ENCODE data around the gene GPR33. TPM values are rescaled to one million over a fixed set of nuclear protein-coding genes. Genes with fewer than 3 reads are reported as not detected.

The GPR33 gene
- total RNA-seq, 3 donors from 2014 or later, result not detected

DNA sequence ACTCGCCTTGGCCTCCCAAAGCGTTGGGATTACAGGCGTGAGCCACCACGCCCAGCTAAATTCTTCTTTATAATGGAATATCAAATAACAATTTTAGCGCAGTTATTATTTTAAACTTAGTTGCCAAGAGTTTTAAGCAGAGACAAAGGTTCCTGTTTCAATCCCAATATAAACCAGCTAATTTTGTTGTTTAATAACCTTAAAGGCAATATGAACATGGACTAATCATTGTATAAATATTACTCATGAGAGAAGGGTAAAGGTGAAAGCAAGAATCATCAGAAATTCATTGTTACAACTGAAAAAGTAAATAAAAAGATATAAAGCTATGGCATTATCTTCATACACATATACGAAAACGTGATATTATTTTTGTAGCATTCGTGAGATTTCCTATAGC, 38.7 kb downstream of the GPR33 start:
- Histone ChIP-seq H3K36me3 (no peaks in the 10 kb centered on the region), H3K4me3 (no peak overlapping the region), H3K4me1 (no peaks in the 10 kb centered on the region), H3K9me3 (no peaks in the 10 kb centered on the region), H3K27ac (no peak overlapping the region), H3K27me3 (no peaks in the 10 kb centered on the region)
- no peak for DNase-seq (ENCODE audit: low spot score in 2 of 2)
- intact Hi-C loops (cut with DNase I; ENCODE audit: low total_unique reads), result no loop called here
- TF ChIP-seq POLR2A (IDR thresholded peaks at IDR 0.05), result no peak
- TF ChIP-seq, protein P1, sequence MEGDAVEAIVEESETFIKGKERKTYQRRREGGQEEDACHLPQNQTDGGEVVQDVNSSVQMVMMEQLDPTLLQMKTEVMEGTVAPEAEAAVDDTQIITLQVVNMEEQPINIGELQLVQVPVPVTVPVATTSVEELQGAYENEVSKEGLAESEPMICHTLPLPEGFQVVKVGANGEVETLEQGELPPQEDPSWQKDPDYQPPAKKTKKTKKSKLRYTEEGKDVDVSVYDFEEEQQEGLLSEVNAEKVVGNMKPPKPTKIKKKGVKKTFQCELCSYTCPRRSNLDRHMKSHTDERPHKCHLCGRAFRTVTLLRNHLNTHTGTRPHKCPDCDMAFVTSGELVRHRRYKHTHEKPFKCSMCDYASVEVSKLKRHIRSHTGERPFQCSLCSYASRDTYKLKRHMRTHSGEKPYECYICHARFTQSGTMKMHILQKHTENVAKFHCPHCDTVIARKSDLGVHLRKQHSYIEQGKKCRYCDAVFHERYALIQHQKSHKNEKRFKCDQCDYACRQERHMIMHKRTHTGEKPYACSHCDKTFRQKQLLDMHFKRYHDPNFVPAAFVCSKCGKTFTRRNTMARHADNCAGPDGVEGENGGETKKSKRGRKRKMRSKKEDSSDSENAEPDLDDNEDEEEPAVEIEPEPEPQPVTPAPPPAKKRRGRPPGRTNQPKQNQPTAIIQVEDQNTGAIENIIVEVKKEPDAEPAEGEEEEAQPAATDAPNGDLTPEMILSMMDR (IDR thresholded peaks at IDR 0.05), result no peak
- no peak for TF ChIP-seq POLR2AphosphoS5 (IDR thresholded peaks at IDR 0.05)

DNA sequence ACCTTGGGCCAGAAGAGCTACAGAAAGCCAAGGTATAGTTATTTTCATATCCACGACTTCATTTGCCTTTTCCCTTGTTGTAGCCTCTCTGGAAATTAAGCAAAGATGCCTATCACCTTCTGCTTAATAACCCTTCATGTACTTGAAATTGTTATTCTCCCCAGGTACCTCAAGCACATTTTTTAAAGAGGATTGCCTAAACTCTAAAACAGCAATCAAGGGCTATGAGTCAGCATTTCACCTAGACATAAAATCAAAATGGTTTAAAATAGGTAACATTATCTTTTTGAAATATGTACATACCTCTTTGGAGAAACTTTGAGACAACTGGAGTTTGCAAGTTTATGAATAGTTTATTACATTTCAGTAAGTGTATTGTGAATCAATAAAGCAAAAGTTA, 42.1 kb downstream of the GPR33 start:
- H3K4me1 ChIP-seq, result no peaks in the 10 kb centered on the region
- intact Hi-C loops (cut with DNase I; ENCODE audit: low total_unique reads), result no loop called here
- no peak overlapping the region for H3K27ac ChIP-seq
- TF ChIP-seq POLR2AphosphoS5 (IDR thresholded peaks at IDR 0.05), result no peak
- TF ChIP-seq, protein P1 (IDR thresholded peaks at IDR 0.05), result no peak
- no peak for TF ChIP-seq POLR2A (IDR thresholded peaks at IDR 0.05)
- no peaks in the 10 kb centered on the region for H3K9me3 ChIP-seq
- no peaks in the 10 kb centered on the region for H3K27me3 ChIP-seq
- no peak overlapping the region for H3K4me3 ChIP-seq
- no peak for DNase-seq (ENCODE audit: low spot score in 2 of 2)
- H3K36me3 ChIP-seq, result no peaks in the 10 kb centered on the region

DNA sequence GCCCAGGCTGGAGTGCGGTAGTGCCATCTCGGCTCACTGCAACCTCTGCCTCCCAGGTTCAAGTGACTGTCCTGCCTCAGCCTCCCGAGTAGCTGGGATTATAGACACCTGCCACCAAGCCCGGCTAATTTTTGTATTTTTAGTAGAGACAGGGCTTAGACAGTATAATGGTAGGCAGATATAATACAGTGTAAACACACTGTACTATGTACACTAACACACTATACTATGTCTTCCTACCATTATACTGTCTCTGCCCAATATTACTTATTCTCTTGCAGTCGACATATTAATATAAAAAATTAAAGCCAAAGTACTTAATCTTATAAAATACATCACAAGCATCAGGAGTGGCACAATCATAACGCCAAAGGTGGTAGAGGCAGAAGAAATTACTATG, 45.6 kb downstream of the GPR33 start:
- TF ChIP-seq POLR2A (IDR thresholded peaks at IDR 0.05), result no peak
- no peak for TF ChIP-seq POLR2AphosphoS5 (IDR thresholded peaks at IDR 0.05)
- TF ChIP-seq, protein P1 (IDR thresholded peaks at IDR 0.05), result no peak
- Histone ChIP-seq H3K27me3 (no peaks in the 10 kb centered on the region), H3K9me3 (no peaks in the 10 kb centered on the region), H3K27ac (no peak overlapping the region), H3K36me3 (no peaks in the 10 kb centered on the region), H3K4me1 (no peaks in the 10 kb centered on the region), H3K4me3 (no peak overlapping the region)
- intact Hi-C loops (cut with DNase I; ENCODE audit: low total_unique reads), result no loop called here
- DNase-seq (ENCODE audit: low spot score in 2 of 2), result no peak

DNA sequence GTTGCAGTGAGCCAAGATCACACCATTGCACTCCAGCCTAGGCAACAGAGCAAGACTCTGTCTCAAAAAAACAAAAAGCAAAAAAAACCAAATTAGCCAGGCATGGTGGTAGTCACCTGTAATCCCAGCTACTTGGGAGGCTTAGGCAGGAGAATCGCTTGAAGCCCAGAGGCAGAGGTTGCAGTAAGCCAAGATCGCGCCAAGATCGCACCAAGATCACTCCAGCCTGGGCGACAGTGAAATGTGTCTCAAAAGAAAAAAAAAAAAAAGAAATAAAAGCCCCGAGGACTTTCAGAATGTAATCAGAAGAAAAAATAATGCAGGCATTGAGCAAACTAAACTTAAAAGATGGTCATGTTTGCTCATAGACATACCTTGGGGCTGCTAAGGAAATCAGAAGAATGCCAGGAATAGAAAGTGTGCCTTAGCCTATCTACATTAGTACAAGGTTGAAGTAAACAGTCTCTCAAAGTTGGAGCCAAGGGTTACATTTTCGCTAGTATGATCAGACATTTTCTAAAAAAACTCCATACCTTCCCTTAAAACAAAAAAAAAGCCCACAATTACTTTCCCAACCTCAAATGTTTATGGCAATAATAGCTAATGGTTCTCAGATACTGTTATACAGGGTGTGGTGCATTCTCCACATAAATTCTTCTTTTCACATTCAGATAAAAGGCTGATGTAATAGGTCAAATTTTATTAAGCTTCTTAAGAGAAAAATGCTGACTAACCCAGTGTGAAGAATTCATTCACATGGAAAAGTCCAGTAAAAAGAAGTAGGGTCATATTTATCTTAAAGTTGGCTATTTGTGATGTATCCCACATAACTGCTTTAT, 46.3 kb downstream of the GPR33 start:
- Histone ChIP-seq H3K4me3 (no peak overlapping the region), H3K27me3 (no peaks in the 10 kb centered on the region), H3K27ac (no peak overlapping the region), H3K9me3 (no peaks in the 10 kb centered on the region), H3K36me3 (no peaks in the 10 kb centered on the region), H3K4me1 (no peaks in the 10 kb centered on the region)
- no peak for DNase-seq (ENCODE audit: low spot score in 2 of 2)
- intact Hi-C loops (cut with DNase I; ENCODE audit: low total_unique reads), result loop anchor here (2.0 kb wide), 1 partner anchor 29 kb away; no protein-coding TSS in a partner anchor
- TF ChIP-seq POLR2A (IDR thresholded peaks at IDR 0.05) (no peak), POLR2AphosphoS5 (IDR thresholded peaks at IDR 0.05) (no peak)
- TF ChIP-seq, protein P1 (IDR thresholded peaks at IDR 0.05), result no peak

DNA sequence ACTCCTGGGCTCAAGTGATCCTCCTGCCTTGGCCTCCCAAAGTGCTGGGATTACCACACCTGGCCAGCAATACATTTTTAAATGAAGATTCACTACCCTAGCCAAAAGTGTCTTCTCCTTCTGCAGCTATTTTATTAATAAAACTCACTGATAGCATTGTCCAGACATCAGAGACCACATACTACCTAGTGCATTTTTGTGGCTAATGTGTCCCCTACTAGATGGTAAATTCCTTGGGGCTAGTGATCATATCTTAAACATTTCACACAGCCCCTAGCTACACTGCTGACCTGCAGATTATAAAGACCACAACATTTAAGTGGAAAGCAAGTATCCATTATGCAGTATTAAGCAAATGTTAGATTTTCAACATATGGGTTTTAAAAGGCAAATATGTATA, 47.6 kb downstream of the GPR33 start:
- no peak for DNase-seq (ENCODE audit: low spot score in 2 of 2)
- no peaks in the 10 kb centered on the region for H3K36me3 ChIP-seq
- intact Hi-C loops (cut with DNase I; ENCODE audit: low total_unique reads), result loop anchor here (2.0 kb wide), 1 partner anchor 31 kb away; no protein-coding TSS in a partner anchor
- no peaks in the 10 kb centered on the region for H3K27me3 ChIP-seq
- H3K4me1 ChIP-seq, result no peaks in the 10 kb centered on the region
- no peaks in the 10 kb centered on the region for H3K9me3 ChIP-seq
- no peak overlapping the region for H3K4me3 ChIP-seq
- TF ChIP-seq POLR2A (IDR thresholded peaks at IDR 0.05) (no peak), POLR2AphosphoS5 (IDR thresholded peaks at IDR 0.05) (no peak)
- TF ChIP-seq, protein P1 (IDR thresholded peaks at IDR 0.05), result no peak
- no peak overlapping the region for H3K27ac ChIP-seq

Measured in breast epithelium (tissue), 4 donors.